ENCODE data around the gene ABCC1. TPM values are rescaled to one million over a fixed set of nuclear protein-coding genes. Genes with fewer than 3 reads are reported as not detected.

Gene ABCC1
- polyA plus RNA-seq, 1 donor from 2014 or later, result 3.0 TPM

- no peaks in the 10 kb centered on the region for H3K27me3 ChIP-seq (ENCODE audit: insufficient read depth, low read depth, low read length)
- H3K9me2 ChIP-seq (ENCODE audit: insufficient read depth, low read length), result no peaks in the 10 kb centered on the region
- no peak overlapping the region for H3K4me2 ChIP-seq (ENCODE audit: low read length)
- H4K20me1 ChIP-seq (ENCODE audit: insufficient read depth), result no peaks in the 10 kb centered on the region
- H2AFZ ChIP-seq (ENCODE audit: low read depth, low read length), result no peak overlapping the region
- no peaks in the 10 kb centered on the region for H3K9me3 ChIP-seq (ENCODE audit: low read length)
- no peaks in the 10 kb centered on the region for H3F3A ChIP-seq (ENCODE audit: insufficient read depth, low read length, poor library complexity, severe bottlenecking)
- no peak overlapping the region for H3K27ac ChIP-seq (ENCODE audit: low read length)
- H3K36me3 ChIP-seq (ENCODE audit: insufficient read depth, low read length), result no peaks in the 10 kb centered on the region
- no peak overlapping the region for H3K9ac ChIP-seq (ENCODE audit: low read length)
- TF ChIP-seq EP300 (conservative IDR thresholded peaks at IDR 0.05; ENCODE audit: poor library complexity, severe bottlenecking) (no peak), CTCF (IDR thresholded peaks at IDR 0.05; ENCODE audit: poor library complexity, severe bottlenecking) (no peak), REST (IDR thresholded peaks at IDR 0.05; ENCODE audit: borderline replicate concordance) (no peak), MXI1 (conservative IDR thresholded peaks at IDR 0.05; ENCODE audit: poor library complexity, severe bottlenecking) (no peak)
- no peak overlapping the region for H3K4me3 ChIP-seq (ENCODE audit: low read length)
- H3K79me2 ChIP-seq (replicated peaks; ENCODE audit: insufficient read depth, low read length), result no peaks in the 10 kb centered on the region
Measured at GRCh38 chr16:15983898-15984297, 34.5 kb downstream of the ABCC1 start.

- Histone ChIP-seq H4K20me1 (ENCODE audit: insufficient read depth) (no peaks in the 10 kb centered on the region), H3K36me3 (ENCODE audit: insufficient read depth, low read length) (no peaks in the 10 kb centered on the region), H3F3A (ENCODE audit: insufficient read depth, low read length, poor library complexity, severe bottlenecking) (no peaks in the 10 kb centered on the region), H2AFZ (ENCODE audit: low read depth, low read length) (no peak overlapping the region), H3K9me3 (ENCODE audit: low read length) (no peaks in the 10 kb centered on the region), H3K79me2 (replicated peaks; ENCODE audit: insufficient read depth, low read length) (no peaks in the 10 kb centered on the region), H3K4me2 (ENCODE audit: low read length) (no peak overlapping the region), H3K9me2 (ENCODE audit: insufficient read depth, low read length) (no peaks in the 10 kb centered on the region), H3K27me3 (ENCODE audit: insufficient read depth, low read depth, low read length) (no peaks in the 10 kb centered on the region), H3K27ac (ENCODE audit: low read length) (no peak overlapping the region), H3K9ac (ENCODE audit: low read length) (no peak overlapping the region), H3K4me3 (ENCODE audit: low read length) (no peak overlapping the region)
- TF ChIP-seq CTCF (IDR thresholded peaks at IDR 0.05; ENCODE audit: poor library complexity, severe bottlenecking) (no peak), MXI1 (conservative IDR thresholded peaks at IDR 0.05; ENCODE audit: poor library complexity, severe bottlenecking) (no peak), EZH2 (IDR thresholded peaks at IDR 0.05; ENCODE audit: borderline replicate concordance, insufficient read depth, low read length, poor library complexity, severe bottlenecking) (no peak), SMC3 (conservative IDR thresholded peaks at IDR 0.05; ENCODE audit: poor library complexity) (no peak)
Measured at GRCh38 chr16:15985144-15985543, 35.7 kb downstream of the ABCC1 start.
